Liver (tissue), 9 donors: ENCODE measurements around the gene PYROXD2. TPM values are rescaled to one million over a fixed set of nuclear protein-coding genes. Genes with fewer than 3 reads are reported as not detected.

Experiments used
- DNase-seq: peaks from one replicate; pipeline ENCODE4 v3.0.0-alpha.2; 2017; ENCODE audit warnings: low spot score
- H3K27ac ChIP-seq, 2 donors: one replicate each; pipeline ENCODE4 v1.7.0; 2013; ENCODE audit warnings: inconsistent platforms in 2 of 2, low read length in 2 of 2, control low read depth in 1 of 2, low read depth in 1 of 2, mild to moderate bottlenecking in 1 of 2
- H3K27me3 ChIP-seq, 4 donors: one replicate each; pipeline versions ENCODE4 v1.6.1 to v1.7.0; 2013; ENCODE audit warnings: low read length in 3 of 4, inconsistent platforms in 1 of 4, mild to moderate bottlenecking in 1 of 4, moderate library complexity in 1 of 4; ENCODE audit not compliant: control insufficient read depth in 4 of 4, insufficient read depth in 4 of 4
- H3K36me3 ChIP-seq, 4 donors: one replicate each; pipeline versions ENCODE4 v1.6.1 to v1.7.0; 2013; ENCODE audit warnings: low read length in 3 of 4, mild to moderate bottlenecking in 3 of 4, low read depth in 1 of 4, moderate library complexity in 1 of 4; ENCODE audit not compliant: control insufficient read depth in 4 of 4, insufficient read depth in 3 of 4
- H3K4me1 ChIP-seq, 4 donors: one replicate each; pipeline versions ENCODE4 v1.6.1 to v1.7.0; 2013; ENCODE audit warnings: low read length in 3 of 4, mild to moderate bottlenecking in 3 of 4, moderate library complexity in 1 of 4; ENCODE audit not compliant: control insufficient read depth in 4 of 4, insufficient read depth in 4 of 4
- H3K4me3 ChIP-seq, 3 donors: one replicate each; pipeline versions ENCODE4 v1.6.1 to v1.7.0; 2013; ENCODE audit warnings: low read length in 3 of 3, control low read depth in 1 of 3, low read depth in 1 of 3, mild to moderate bottlenecking in 1 of 3
- H3K9ac ChIP-seq, 2 donors: one replicate each; pipeline ENCODE4 v1.7.0; 2013; ENCODE audit warnings: low read length in 2 of 2, mild to moderate bottlenecking in 2 of 2, moderate library complexity in 2 of 2, control low read depth in 1 of 2, low read depth in 1 of 2
- H3K9me3 ChIP-seq, 4 donors: one replicate each; pipeline versions ENCODE4 v1.6.1 to v1.7.0; 2013; ENCODE audit warnings: low read length in 3 of 4; ENCODE audit not compliant: control insufficient read depth in 4 of 4
- CTCF ChIP-seq: fragments of 150-350 bp; IDR thresholded peaks from 2 replicates; pipeline ENCODE4 v1.5.1; 2017; ENCODE audit warnings: improper control_type of control experiment, low read depth, low read length; ENCODE audit not compliant: missing input control
- EGR1 ChIP-seq, 2 donors: IDR thresholded peaks; 2 replicates each; pipeline ENCODE4 v1.6.1; 2016 to 2018; ENCODE audit warnings: antibody characterized with exemption in 2 of 2, low read depth in 2 of 2
- FOXA1 ChIP-seq: IDR thresholded peaks from 2 replicates; pipeline ENCODE4 v1.6.1; 2016; ENCODE audit warnings: antibody characterized with exemption
- FOXA2 ChIP-seq: IDR thresholded peaks from 2 replicates; pipeline ENCODE4 v1.6.1; 2016; ENCODE audit warnings: antibody characterized with exemption
- GABPA ChIP-seq, 2 donors: IDR thresholded peaks in 1 of 2; conservative IDR thresholded peaks in 1 of 2; 2 replicates each; pipeline ENCODE4 v1.6.1; 2016; ENCODE audit warnings: antibody characterized with exemption in 2 of 2, mild to moderate bottlenecking in 1 of 2, moderate library complexity in 1 of 2
- HNF4A ChIP-seq, 2 donors: conservative IDR thresholded peaks; 2 replicates each; pipeline ENCODE4 v1.6.1; 2016; ENCODE audit warnings: antibody characterized with exemption in 2 of 2, mild to moderate bottlenecking in 2 of 2
- HNF4G ChIP-seq: IDR thresholded peaks from 2 replicates; pipeline ENCODE4 v1.6.1; 2016; ENCODE audit warnings: antibody characterized with exemption
- JUND ChIP-seq, 2 donors: IDR thresholded peaks; 2 replicates each; pipeline ENCODE4 v1.6.1; 2016; ENCODE audit warnings: antibody characterized with exemption in 2 of 2
- NR2F2 ChIP-seq: IDR thresholded peaks from 2 replicates; pipeline ENCODE4 v1.6.1; 2016; ENCODE audit warnings: antibody characterized with exemption
- RAD21 ChIP-seq, 2 donors: IDR thresholded peaks; 2 replicates each; pipeline ENCODE4 v1.6.1; 2016; ENCODE audit warnings: antibody characterized with exemption in 2 of 2, mild to moderate bottlenecking in 2 of 2
- REST ChIP-seq: IDR thresholded peaks from 2 replicates; pipeline ENCODE4 v1.6.1; 2016; ENCODE audit warnings: antibody characterized with exemption, mild to moderate bottlenecking
- RXRA ChIP-seq, 2 donors: IDR thresholded peaks; 2 replicates each; pipeline ENCODE4 v1.6.1; 2017 to 2018; ENCODE audit warnings: antibody characterized with exemption in 2 of 2, mild to moderate bottlenecking in 1 of 2
- TAF1 ChIP-seq: conservative IDR thresholded peaks from 2 replicates; pipeline ENCODE4 v1.6.1; 2016; ENCODE audit warnings: antibody characterized with exemption, mild to moderate bottlenecking
- YY1 ChIP-seq: IDR thresholded peaks from 2 replicates; pipeline ENCODE4 v1.6.1; 2016; ENCODE audit warnings: antibody characterized with exemption, mild to moderate bottlenecking
- WGBS: extraction: QIAGEN DNeasy Blood & Tissue Kit; methylation state at CpG from one replicate; pipeline ENCODE4 v1.1.7; 2013; 5-methylcytosine and 5-hydroxymethylcytosine counted together
- polyA plus RNA-seq, 2 donors: library from polyadenylated mRNA; stranded (reverse) in 1 of 2; unstranded in 1 of 2; fragments of 200-250 nt in 1 of 2; fragments of >200 nt in 1 of 2; fragmentation: Nextera tagmentation in 1 of 2; extraction: Ambion mirVana in 1 of 2; gene quantifications; one replicate each; pipeline versions ENCODE4 v1.2.1 to v1.2.3, GENCODE V29; 2013 to 2015
- total RNA-seq, 2 donors: library from RNA; depleted of rRNA; stranded (reverse); fragments of >200 nt; gene quantifications; one replicate each; pipeline ENCODE4 v1.2.3, GENCODE V29; 2014
- TF ChIP-seq, protein P1 (sequence below): IDR thresholded peaks from 2 replicates; pipeline ENCODE4 v1.6.1; 2016; ENCODE audit warnings: antibody characterized with exemption
- TF ChIP-seq, protein P2 (sequence below): IDR thresholded peaks from 2 replicates; pipeline ENCODE4 v1.6.1; 2016; ENCODE audit warnings: antibody characterized with exemption
- TF ChIP-seq, protein P3 (sequence below): IDR thresholded peaks from 2 replicates; pipeline ENCODE4 v1.6.1; 2016; ENCODE audit warnings: antibody characterized with exemption
- donor health status: healthy.
- donor health status: healthy.
- donor health status: healthy.
- donor health status: healthy.
- donor health status: healthy.

The PYROXD2 gene
- total and polyA plus RNA-seq, 4 donors: 2.3 to 9.0 (median 4.5) TPM

- H3K9ac ChIP-seq: no peak overlapping the region
- no peak for DNase-seq
- no peak overlapping the region for H3K27ac ChIP-seq
- H3K36me3 ChIP-seq: peaks cover 16 to 37% (median 34%) of the 10 kb centered on the region in 4 donors
- WGBS: 94% methylated on average over 4 of the region's 4 CpGs
- no peaks in the 10 kb centered on the region for H3K9me3 ChIP-seq
- H3K4me3 ChIP-seq: no peak overlapping the region
- TF ChIP-seq FOXA2 (no peak), REST (no peak), RAD21 (IDR thresholded peaks at IDR 0.05) (no peak), YY1 (no peak), FOXA1 (no peak), NR2F2 (no peak), RXRA (IDR thresholded peaks at IDR 0.05) (no peak), HNF4A (conservative IDR thresholded peaks at IDR 0.05) (no peak)
- TF ChIP-seq, protein P1, sequence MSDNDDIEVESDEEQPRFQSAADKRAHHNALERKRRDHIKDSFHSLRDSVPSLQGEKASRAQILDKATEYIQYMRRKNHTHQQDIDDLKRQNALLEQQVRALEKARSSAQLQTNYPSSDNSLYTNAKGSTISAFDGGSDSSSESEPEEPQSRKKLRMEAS: no peak
- no peaks in the 10 kb centered on the region for H3K27me3 ChIP-seq
- H3K4me1 ChIP-seq: no peaks in the 10 kb centered on the region
Measured at GRCh38 chr10:98438715-98439114, 23.7 kb upstream of the PYROXD2 start.

GRCh38 chr10:98436704-98437103, 21.7 kb upstream of the PYROXD2 start:
- TF ChIP-seq, protein P2, sequence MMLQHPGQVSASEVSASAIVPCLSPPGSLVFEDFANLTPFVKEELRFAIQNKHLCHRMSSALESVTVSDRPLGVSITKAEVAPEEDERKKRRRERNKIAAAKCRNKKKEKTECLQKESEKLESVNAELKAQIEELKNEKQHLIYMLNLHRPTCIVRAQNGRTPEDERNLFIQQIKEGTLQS: no peak
- TF ChIP-seq, protein P3, sequence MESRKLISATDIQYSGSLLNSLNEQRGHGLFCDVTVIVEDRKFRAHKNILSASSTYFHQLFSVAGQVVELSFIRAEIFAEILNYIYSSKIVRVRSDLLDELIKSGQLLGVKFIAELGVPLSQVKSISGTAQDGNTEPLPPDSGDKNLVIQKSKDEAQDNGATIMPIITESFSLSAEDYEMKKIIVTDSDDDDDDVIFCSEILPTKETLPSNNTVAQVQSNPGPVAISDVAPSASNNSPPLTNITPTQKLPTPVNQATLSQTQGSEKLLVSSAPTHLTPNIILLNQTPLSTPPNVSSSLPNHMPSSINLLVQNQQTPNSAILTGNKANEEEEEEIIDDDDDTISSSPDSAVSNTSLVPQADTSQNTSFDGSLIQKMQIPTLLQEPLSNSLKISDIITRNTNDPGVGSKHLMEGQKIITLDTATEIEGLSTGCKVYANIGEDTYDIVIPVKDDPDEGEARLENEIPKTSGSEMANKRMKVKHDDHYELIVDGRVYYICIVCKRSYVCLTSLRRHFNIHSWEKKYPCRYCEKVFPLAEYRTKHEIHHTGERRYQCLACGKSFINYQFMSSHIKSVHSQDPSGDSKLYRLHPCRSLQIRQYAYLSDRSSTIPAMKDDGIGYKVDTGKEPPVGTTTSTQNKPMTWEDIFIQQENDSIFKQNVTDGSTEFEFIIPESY: no peak
- no peak for TF ChIP-seq EGR1 (IDR thresholded peaks at IDR 0.05; ENCODE audit: low read depth in 2 of 2)
- no peak for TF ChIP-seq YY1
- TF ChIP-seq TAF1: no peak
- no peak for TF ChIP-seq NR2F2
- no peak for TF ChIP-seq REST
- TF ChIP-seq CTCF: no peak
- TF ChIP-seq FOXA2: no peak
- TF ChIP-seq JUND (IDR thresholded peaks at IDR 0.05): no peak
- TF ChIP-seq HNF4A (conservative IDR thresholded peaks at IDR 0.05): no peak
- TF ChIP-seq GABPA (IDR thresholded peaks at IDR 0.05 in 1 of 2, conservative IDR thresholded peaks at IDR 0.05 in 1 of 2): no peak
- no peak for TF ChIP-seq HNF4G
- TF ChIP-seq RXRA (IDR thresholded peaks at IDR 0.05): no peak
- TF ChIP-seq, protein P1: no peak
- no peaks in the 10 kb centered on the region for H3K27me3 ChIP-seq
- peaks cover 17 to 42% (median 28%) of the 10 kb centered on the region in 4 donors for H3K36me3 ChIP-seq

More at GRCh38 chr10:98436704-98437103, 21.7 kb upstream of the PYROXD2 start:
- H3K9ac ChIP-seq: no peak overlapping the region
- no peaks in the 10 kb centered on the region for H3K4me1 ChIP-seq
- no peak overlapping the region for H3K27ac ChIP-seq
- H3K9me3 ChIP-seq: no peaks in the 10 kb centered on the region
- DNase-seq: no peak
- H3K4me3 ChIP-seq: no peak overlapping the region
- 100% methylated on average over 4 of the region's 4 CpGs for WGBS
